Tibial nerve (tissue), 3 donors: Measurements from ENCODE around the gene TWSG1.

Experiments
- POLR2A ChIP-seq, 2 donors: fragments of 450-650 bp; IDR thresholded peaks; one replicate each; pipeline ENCODE4 v1.6.1; 2017; ENCODE audit warnings: antibody characterized with exemption in 2 of 2, mild to moderate bottlenecking in 2 of 2, moderate library complexity in 2 of 2
- TF ChIP-seq, protein P1 (sequence below), 5 experiments: fragments of 200-600 bp in 3 of 5; fragments of 450-650 bp in 2 of 5; sonication (generic) in 3 of 5; IDR thresholded peaks; one replicate each; pipeline ENCODE4 v1.5.1; 2016 to 2019; ENCODE audit warnings: antibody characterized with exemption in 5 of 5, mild to moderate bottlenecking in 3 of 5, moderate library complexity in 2 of 5

DNA sequence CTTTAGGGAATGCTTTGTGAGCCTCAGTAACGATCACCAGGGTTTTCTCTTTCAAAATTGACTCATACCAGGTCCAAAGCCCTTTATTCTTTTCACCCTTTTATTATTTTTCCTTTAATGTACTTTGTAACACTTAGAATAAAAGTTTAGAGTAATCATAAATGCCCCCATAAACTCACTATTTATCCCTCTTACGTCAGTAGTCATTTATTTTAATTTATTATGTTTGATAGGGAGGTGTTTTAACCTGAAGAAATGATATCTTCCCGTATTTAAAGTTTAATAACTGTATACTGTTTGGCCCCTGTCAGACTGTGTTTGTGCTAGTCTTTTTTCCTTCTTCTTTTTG is 1.1 kb downstream of the TWSG1 start:
- TF ChIP-seq, protein P1, sequence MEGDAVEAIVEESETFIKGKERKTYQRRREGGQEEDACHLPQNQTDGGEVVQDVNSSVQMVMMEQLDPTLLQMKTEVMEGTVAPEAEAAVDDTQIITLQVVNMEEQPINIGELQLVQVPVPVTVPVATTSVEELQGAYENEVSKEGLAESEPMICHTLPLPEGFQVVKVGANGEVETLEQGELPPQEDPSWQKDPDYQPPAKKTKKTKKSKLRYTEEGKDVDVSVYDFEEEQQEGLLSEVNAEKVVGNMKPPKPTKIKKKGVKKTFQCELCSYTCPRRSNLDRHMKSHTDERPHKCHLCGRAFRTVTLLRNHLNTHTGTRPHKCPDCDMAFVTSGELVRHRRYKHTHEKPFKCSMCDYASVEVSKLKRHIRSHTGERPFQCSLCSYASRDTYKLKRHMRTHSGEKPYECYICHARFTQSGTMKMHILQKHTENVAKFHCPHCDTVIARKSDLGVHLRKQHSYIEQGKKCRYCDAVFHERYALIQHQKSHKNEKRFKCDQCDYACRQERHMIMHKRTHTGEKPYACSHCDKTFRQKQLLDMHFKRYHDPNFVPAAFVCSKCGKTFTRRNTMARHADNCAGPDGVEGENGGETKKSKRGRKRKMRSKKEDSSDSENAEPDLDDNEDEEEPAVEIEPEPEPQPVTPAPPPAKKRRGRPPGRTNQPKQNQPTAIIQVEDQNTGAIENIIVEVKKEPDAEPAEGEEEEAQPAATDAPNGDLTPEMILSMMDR (IDR thresholded peaks at IDR 0.05): no peak
- TF ChIP-seq POLR2A (IDR thresholded peaks at IDR 0.05): no peak
